ENCODE results near the gene CACNG3. TPM values are rescaled to one million over a fixed set of nuclear protein-coding genes. Genes with fewer than 3 reads are reported as not detected.

Gene CACNG3
- total and polyA plus RNA-seq, 2 of the 13 experiments (the other 11 are each of a cell fraction or from before 2014, with no cell fraction given), result not detected

GRCh38 chr16:24228514-24228913 lies 27.6 kb upstream of the CACNG3 start:
- no peak for ATAC-seq
- no peak overlapping the region for H2AFZ ChIP-seq (ENCODE audit: low read length)
- peaks cover 0 to 4% of the 10 kb centered on the region in 2 experiments; a peak in 2 of 5 replicates for H3K27me3 ChIP-seq (ENCODE audit: control insufficient read depth in 1 of 2, insufficient read depth in 2 of 2, low read length in 2 of 2)
- intact Hi-C loops (cut with micrococcal nuclease; ENCODE audit: unreplicated experiment), result no loop called here
- H3K36me3 ChIP-seq (replicated peaks in 1 of 2; ENCODE audit: control insufficient read depth in 1 of 2, insufficient read depth in 2 of 2, low read length in 2 of 2), result no peaks in the 10 kb centered on the region
- ChIA-PET POLR2A (no interaction called here), CTCF (ENCODE audit: low intra/inter-chr PET ratio, low total read pairs) (no interaction called here)
- in situ Hi-C loops (cut with HindIII; ENCODE audit: extremely low pct_ligation_motif_present, low pct_unique_long_range_greater_than_20kb), result no loop called here
- H3K79me2 ChIP-seq (ENCODE audit: insufficient read depth, low read length), result no peaks in the 10 kb centered on the region
- no peak for DNase-seq (ENCODE audit: low spot score)
- H3K27ac ChIP-seq (ENCODE audit: extremely low read length, insufficient read depth, low read length), result no peak overlapping the region
- H3K9me3 ChIP-seq (ENCODE audit: low read length), result no peaks in the 10 kb centered on the region
- H3K4me1 ChIP-seq (ENCODE audit: insufficient read depth, low read length), result no peaks in the 10 kb centered on the region
- WGBS (ENCODE audit: low lambda C conversion rate), result 24% methylated on average over 7 of the region's 7 CpGs
- H3K9ac ChIP-seq (ENCODE audit: insufficient read depth, low read depth, low read length), result no peak overlapping the region
- no peak overlapping the region for H3K4me3 ChIP-seq (replicated peaks in 1 of 3; ENCODE audit: insufficient read depth in 1 of 3, low read depth in 2 of 3, low read length in 3 of 3)
- H3K4me2 ChIP-seq (ENCODE audit: low read depth, low read length), result no peak overlapping the region
- BruUV-seq (replicated peaks), result no TSS peak
- no peaks in the 10 kb centered on the region for H4K20me1 ChIP-seq (ENCODE audit: insufficient read depth, low read length)
- FAIRE-seq, result no peak
- TF ChIP-seq ZNF441 (CRISPR knock-in tag; IDR thresholded peaks at IDR 0.05; ENCODE audit: borderline replicate concordance) (no peak), HNF4A (CRISPR knock-in tag; IDR thresholded peaks at IDR 0.05) (no peak), ZFP36 (IDR thresholded peaks at IDR 0.05; ENCODE audit: borderline replicate concordance, low read depth, low read length, partially characterized antibody) (no peak), ZNF598 (CRISPR knock-in tag; IDR thresholded peaks at IDR 0.05; ENCODE audit: borderline replicate concordance) (no peak), AHR (CRISPR knock-in tag; IDR thresholded peaks at IDR 0.05) (no peak), ZNF841 (CRISPR knock-in tag; IDR thresholded peaks at IDR 0.05; ENCODE audit: borderline replicate concordance) (no peak), ZNF646 (CRISPR knock-in tag; IDR thresholded peaks at IDR 0.05) (no peak), ZNF33B (CRISPR knock-in tag; IDR thresholded peaks at IDR 0.05) (no peak), CSRNP2 (CRISPR knock-in tag; conservative IDR thresholded peaks at IDR 0.05; ENCODE audit: low read depth) (no peak), MAF1 (CRISPR knock-in tag; IDR thresholded peaks at IDR 0.05; ENCODE audit: borderline replicate concordance) (no peak), ZBTB43 (CRISPR knock-in tag; conservative IDR thresholded peaks at IDR 0.05) (no peak), ZNF691 (CRISPR knock-in tag; IDR thresholded peaks at IDR 0.05; ENCODE audit: borderline replicate concordance, low read depth) (no peak), DPF2 (CRISPR knock-in tag; IDR thresholded peaks at IDR 0.05; ENCODE audit: borderline replicate concordance, low read depth) (no peak), NRL (CRISPR knock-in tag; IDR thresholded peaks at IDR 0.05; ENCODE audit: borderline replicate concordance) (no peak), ZNF883 (CRISPR knock-in tag; IDR thresholded peaks at IDR 0.05; ENCODE audit: not compliant biosample characterization) (no peak)
